Right renal pelvis (tissue), 4 donors: ENCODE measurements around the gene TRMT61B. TPM values are rescaled to one million over a fixed set of nuclear protein-coding genes. Genes with fewer than 3 reads are reported as not detected.

Source experiments
- polyA plus RNA-seq, 4 donors: library from polyadenylated mRNA; unstranded; fragments of 120-200 nt; gene quantifications; one replicate each; pipeline ENCODE4 v1.2.1, GENCODE V29; 2013; ENCODE audit not compliant: insufficient read length in 4 of 4

The TRMT61B gene
- polyA plus RNA-seq, 4 donors = 20.4 to 31.6 (median 26.8) TPM

Other genes starting within 250 kb of the TRMT61B start
- gene PPP1CB, start 118.5 kb downstream of the TRMT61B start, polyA plus RNA-seq = 100 to 1,000 TPM; 176 to 202 (median 196) TPM
- 1 to 10 TPM; 1.7 to 2.9 (median 2.0) TPM for gene SPDYA, start 59.5 kb downstream of the TRMT61B start, polyA plus RNA-seq
- gene WDR43, start 24.4 kb upstream of the TRMT61B start, polyA plus RNA-seq = 10 to 100 TPM; 39.3 to 51.5 (median 50.1) TPM
- gene TOGARAM2, start 111.0 kb upstream of the TRMT61B start, polyA plus RNA-seq = 1 to 10 TPM in 3 of 4 donors, under 1 TPM in 1; 1.00 to 1.3 (median 1.1) TPM
- gene PCARE, start 204.2 kb upstream of the TRMT61B start, polyA plus RNA-seq = under 1 TPM; 0.34 to 0.48 (median 0.43) TPM
- gene CLIP4, start 245.1 kb upstream of the TRMT61B start, polyA plus RNA-seq = 10 to 100 TPM; 16.2 to 20.8 (median 18.0) TPM